GM18498 (cell line): Measurements from ENCODE around the gene THRB.
"Not testable (repeated sequence)": the region's sequence is repeated elsewhere in the genome, so short reads cannot be mapped to it uniquely, and the experiment has no call there.

ENCODE experiments used
- ATAC-seq: cut with Tn5 transposase; IDR thresholded peaks from one replicate; pipeline ENCODE4 v1.9.1; 2021; ENCODE audit warnings: mild to moderate bottlenecking, moderate library complexity; ENCODE audit not compliant: unreplicated experiment

Gene THRB

DNA sequence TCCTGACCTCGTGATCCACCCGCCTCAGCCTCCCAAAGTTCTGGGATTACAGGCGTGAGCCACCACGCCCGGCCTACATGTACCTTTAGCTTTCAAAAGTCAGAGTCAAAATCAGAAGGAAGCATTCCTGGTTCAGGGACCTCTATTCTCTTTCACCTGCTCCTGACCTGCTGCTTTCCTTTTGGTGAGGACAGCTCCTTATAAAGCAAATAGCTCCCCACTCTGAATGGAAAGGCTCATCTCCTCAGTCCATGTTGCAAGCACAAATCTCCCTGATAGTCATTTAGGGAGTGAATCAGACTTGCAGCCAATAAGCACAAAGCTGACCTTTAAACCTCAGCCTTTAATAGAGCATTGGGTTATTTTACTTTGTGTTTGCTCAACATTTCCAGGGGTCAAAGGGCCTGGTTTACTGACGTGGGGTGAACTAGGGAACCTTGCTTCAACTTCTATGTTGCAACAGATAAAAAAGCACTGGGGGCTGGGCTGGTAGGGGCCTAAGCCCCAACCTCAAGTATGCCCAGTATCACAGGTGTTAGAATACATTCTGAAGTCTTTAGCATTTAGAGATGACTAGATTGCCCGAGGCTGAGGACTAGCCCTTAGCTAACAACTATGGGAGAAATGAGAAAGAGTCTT, 43.1 kb downstream of the THRB start:
- no peak for ATAC-seq

DNA sequence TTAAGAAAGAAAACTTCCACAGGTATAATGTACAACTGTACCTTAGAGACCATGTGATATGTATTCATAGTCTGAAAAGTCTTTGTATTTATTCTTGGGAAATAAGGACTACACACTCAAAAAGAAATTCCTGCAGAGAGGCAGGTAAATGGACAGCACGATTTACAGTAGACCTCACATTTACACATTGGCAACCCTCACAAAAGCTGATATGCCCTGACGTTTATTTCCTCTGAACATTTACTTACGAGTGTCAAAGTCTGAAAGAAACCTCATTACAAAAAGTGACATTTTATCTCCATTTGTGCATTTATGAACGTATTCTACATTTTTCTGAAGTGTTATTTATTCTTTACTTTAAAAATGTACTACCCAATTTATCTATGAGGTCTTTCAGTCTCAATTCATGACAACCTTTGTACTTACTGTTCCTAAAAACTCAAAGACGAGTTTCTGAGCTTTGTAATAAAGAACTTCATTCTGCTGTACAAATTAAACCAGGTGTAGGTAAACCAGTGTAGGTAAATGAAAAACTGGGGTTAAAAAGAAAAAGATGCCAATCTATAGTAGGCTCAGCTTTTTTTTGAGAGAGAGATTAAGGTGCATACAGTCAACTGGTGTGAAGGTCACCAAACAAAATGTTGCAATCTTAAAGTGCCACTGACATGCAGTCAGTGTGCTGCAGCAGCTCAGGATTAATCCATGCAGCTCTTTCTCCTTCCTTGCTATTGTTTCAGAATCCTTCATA, 44.3 kb downstream of the THRB start:
- no peak for ATAC-seq

DNA sequence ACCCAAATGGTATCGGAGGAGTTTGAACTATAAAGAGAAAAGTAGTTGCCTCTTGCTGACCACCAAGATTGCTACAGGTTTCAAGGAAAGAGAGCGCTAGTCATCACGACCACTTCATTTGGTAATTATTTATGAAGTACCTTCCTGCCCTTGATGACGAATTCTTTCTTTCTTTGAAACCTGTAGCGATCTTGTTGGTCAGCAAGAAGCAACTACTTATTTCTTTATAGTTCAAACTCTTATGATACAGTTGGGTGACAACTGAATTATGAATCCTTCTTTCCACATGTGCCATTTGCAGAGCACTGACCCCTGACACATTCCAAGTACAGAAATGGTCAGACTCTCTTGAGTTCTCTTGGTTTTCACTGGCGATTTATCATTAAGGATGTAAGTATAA, 46.8 kb downstream of the THRB start:
- ATAC-seq: no peak

DNA sequence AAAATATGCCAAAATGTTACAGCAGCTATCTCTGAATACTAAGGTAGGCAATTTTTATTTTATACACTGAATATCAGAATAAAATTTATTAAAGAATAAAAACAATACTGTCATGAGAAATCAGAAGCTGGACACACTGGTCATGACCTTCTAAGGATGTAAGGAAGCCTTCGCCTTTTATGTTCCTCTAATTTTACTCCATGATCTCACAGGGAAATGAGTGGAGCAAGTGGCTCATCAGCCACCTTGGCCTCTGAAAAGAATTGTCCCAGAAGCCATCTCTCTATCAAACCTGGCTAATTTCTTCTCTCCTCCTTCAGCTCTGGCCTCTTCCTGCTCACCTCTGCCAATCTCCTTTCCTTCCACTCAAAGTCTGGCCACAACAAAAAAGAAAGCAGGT, 48.6 kb downstream of the THRB start:
- no peak for ATAC-seq

DNA sequence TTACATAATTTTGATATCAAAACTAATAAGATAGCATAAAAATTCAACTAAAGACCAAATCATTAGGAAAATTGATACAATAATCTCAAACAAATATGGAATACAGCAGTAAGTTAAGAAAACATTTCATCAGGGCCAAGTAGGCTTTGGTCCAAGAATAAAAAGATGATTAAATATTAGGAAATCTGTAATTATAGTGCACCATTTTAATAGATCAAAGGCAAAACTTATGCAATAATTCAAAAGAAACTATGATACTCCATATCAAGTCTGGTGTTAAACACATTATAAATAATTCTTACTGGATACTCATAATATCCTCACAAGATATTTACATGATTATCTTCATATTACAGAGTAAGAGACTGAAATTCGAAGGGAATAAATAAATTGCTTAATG, 51.2 kb downstream of the THRB start:
- ATAC-seq: no peak

DNA sequence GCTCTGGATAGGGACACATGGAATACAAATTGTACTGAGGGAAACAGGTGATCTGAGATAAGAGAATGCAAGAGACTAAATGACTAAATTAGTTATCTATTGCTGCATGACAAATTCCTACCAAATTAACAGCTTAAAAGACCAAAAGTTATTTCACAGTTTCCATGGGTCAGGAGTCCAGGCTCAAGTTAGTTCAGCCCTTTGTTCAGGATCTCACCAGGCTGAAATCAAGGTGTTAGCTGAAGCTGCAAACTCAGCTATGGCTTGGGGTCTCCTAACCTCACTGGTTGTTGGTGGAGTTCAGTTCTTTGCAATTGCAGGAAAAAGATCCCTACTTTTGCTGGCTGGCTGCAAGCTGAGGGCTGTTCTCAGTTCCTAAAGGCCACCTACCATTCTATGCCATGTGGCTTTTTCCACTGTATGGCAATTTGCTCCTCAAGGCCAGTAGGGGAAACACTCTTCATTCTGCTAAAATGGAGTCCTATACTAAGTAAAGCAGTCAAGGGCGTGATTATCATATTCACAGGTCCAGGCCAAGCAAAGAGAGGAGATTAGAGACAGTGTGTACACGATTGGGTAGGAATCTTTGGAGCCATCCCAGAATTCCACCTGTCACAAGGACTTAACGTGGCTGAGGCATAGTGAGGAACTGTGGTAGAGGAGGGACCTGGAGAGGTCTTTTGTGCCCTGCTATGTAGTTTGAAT, 53.7 kb downstream of the THRB start:
- no peak for ATAC-seq

DNA sequence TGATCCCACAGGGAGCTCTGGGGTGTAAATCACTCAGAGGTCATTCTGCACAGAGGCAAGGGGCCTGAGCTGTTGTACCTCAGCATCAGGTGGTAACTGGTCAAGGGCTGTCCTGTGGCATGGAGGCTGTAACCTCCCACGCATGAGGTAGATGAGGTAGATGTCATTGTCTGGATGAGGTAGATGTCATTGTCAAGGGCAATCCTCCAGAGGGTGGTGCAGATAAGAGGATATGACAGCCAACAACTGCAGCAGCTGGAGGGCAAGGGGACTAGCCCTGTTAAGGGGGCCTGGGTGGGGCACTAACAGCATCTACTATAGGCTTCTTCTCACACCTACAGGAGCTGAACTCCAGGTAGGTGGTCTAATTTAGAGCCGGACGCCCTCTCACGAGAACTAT, 55.6 kb downstream of the THRB start:
- no peak for ATAC-seq

DNA sequence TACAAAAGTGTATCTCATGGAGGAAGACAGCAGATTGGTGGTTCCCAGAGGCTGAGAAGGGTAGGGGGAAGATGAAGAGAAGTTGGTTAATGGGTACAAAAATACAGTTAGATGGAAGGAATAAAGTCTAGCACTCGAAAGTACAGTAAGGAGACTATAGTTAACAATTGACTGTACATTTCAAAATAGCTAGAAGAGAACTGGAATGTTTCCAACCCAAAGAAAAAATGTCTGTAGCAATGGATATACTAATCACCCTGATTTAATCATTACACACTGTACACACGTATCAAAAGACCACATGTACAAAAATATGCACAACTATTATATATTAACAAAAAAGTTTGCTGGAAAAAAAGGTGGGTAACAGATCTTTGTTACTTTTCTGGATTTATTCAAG, 57.3 kb downstream of the THRB start:
- no peak for ATAC-seq

DNA sequence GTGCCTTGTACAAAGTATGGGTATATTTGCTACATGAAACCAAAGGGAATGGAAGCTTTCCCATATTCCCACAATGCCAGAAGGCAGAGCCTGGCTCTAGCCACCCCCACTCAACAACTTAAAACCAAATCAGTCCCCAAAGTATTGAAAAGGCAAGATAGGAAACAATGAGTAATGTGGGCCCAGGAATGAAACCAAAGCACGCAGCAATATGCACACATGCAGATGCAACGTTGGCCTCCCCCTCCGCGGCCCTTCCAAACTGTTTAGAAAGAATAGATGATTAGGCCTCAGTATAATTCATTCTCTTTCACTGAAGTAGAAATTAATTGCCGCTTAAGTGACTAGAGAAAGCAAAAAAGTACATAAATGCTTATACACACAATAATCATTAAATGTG, 59.1 kb downstream of the THRB start:
- ATAC-seq: no peak

DNA sequence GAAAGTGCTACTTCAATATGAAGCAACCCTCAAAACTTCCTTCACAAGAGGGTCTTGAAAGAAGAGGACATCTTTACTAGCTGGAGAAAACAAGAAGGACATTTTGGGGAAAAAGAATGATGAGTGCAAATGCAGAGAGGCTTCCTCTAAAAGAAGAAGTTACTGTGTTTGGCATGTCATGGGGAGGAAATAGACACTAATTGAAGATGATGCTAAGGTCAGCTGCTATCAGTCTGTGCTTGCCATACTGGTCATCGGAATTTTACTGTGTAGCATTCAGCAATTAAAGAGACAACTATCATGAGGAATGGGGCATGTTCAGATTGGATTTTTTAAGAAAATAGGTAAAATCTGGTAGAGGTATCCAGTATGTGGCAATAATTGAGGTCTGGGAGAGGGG, 60.0 kb downstream of the THRB start:
- no peak for ATAC-seq

DNA sequence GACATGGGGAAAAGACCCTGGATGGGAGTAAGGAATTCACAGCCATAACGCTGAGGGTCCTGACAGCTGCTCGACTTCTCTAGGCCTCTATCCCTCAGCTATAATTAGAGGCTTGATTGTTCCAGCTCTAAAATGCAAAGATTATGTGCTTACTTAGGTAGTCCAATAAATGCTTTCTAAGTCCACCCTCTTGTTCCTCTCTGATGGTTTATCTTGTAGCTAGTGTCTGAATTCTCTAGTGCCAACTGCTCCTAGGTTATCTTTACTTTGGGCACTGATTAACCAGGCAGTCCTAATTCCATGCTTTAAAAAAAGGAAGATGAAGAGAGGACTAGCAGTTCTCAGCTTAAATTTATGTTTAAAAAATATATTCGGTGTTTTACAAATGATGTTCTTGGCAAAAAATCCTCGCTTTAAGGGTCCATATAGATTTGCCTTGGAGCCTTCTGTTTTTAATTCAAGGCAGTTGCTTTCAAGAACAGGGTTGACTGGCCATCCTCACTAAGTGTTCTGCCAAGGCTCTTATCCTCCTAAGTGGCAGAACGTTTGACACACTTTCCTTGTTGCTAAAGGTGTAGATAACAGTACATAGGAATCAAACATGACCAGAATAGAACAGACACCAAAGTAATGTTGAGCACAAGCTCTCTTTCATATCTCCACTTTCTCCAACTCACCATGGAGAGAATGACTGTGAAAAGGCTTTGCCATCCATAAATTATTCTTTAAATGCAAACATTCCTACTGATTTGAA, 60.6 kb downstream of the THRB start:
- no peak for ATAC-seq

DNA sequence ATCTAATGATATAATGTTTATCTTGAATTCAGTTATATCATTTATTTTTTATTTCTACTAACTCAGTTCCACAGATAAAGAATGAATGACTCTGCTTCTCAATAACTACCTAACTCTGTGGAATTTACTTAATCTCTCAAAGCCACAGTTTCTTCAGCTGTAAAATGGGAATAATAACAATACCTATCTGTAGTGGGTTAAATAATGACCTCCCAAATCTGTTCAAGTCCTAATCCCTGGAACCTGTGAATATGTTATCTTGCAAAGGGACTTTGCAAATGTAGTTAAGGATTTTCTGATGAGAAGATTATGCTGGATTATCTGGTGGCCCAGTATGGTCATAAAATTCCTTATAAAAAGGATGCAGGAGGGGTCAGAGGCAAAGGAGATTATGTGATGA, 61.7 kb downstream of the THRB start:
- no peak for ATAC-seq

DNA sequence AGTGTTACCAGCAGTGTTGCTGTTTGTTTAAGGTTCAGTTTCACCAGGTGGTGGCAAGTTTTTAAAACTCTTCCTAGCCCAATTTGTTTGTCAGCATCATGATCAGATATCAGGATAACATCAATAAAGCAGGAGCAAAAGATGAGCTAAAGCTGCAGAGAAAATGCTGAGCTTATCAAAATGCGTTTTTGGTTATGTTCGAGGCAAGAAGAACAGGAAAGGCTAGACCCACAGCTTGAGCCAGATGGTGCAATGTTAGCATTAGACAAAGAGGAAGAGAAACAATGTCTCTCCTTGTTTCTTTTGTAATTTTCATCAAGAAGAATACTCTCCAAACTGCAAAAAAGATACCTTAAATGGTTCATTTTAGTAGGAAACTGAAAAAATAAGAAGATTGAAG, 66.2 kb downstream of the THRB start:
- no peak for ATAC-seq

DNA sequence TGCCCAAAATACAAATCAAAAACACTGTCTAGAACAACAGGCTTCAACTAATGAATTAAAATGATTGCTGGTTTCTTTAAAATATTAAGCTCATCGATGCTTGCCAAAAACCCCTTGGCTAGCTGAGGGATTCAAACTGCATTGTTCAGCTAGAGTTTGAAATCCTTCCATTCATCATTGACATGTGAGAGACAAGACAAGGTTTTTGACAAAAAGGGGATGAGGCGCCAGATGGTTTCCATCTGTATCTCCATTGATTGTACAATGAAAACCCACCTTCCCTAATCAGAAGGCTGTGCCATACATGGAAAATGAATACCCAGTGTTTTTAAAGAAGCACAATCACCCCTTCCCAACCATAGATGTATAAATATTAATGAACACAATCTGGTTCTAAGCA, 67.8 kb downstream of the THRB start:
- no peak for ATAC-seq

DNA sequence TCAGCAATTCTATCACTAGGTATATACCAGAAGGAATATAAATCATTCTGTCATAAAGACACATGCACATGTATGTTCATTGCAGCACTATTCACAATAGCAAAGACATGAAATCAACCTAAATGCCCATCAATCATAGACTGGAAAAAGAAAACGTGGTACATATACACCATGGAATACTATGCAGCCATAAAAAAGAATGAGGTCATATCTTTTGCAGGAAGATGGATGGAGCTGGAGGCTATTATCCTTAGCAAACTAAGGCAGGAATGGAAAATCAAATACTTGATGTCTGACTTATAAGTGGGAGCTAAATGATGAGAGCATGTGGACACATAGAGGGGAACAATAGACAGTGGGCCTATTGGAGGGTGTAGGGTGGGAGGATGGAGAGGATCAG, 73.8 kb downstream of the THRB start:
- ATAC-seq: not testable (repeated sequence)

DNA sequence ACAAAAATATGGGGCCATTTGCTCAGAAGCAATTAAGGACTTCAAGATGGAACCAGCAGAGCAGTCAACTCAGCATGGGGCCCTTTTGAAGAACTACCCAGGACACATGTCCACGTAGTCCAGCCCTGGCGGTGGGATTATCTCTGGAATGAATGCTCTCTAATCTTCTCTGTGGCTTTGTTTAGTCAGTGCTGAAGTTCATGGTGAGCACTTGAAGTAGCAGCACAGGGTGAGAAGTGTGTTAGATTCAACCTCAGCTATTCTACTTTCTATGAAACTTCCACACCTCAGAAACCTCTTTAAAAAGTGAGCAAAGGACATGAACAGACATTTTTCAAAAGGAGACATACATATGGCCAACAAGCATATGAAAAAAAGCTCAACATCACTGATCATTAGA, 74.4 kb downstream of the THRB start:
- peak; percentile 66 for ATAC-seq

DNA sequence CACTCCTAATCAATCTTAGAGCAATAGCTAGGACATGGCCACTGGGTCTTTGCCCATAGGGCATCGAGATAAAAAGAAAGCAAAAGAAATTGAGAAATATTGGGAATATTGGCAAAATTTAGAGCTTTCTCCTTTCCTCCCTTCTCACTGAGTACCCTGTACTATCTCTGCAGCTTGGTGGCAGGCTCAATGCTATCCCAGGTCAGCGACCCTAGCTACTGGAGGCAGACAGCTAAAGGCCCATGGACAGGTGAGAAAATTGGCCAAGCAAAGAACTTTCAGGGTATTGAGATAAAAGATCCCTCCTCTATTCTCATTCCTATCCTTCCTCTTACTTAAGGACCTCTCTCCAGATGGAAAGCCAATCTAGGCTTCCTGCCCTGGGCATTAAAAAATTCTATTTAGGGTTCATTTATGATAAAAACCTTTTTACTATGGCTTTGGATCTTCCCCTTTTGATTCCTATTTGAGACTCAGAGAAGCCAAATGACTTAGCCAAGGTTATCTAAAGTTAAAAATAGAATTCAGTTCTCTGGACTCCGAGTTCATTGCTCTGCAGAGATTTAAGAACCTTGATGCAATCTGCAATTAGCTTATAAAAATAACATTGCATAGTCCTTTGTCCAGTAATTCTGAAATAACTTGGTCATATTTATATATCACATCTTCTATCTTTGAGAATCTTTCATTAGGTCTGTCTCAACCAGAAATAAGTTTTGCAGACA, 75.4 kb downstream of the THRB start:
- no peak for ATAC-seq

DNA sequence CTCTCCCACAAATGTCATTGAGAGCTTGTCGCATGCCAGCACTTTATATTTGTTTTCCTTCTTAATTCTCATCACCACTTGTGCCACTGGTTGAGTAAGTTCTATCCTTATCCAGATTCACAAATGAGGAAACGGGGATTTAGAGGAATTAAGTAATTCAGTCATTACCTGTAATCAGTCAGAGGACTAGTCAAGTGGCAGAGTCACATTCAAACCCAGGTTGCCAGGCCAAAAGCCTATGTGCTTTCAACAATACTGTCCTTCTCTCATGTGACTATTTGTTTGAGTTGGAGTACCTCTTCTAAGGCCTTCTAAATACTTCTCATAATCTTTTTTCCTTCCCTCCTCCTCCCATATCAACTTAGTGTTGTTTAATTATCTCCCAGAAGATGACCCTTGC, 76.9 kb downstream of the THRB start:
- ATAC-seq: no peak

DNA sequence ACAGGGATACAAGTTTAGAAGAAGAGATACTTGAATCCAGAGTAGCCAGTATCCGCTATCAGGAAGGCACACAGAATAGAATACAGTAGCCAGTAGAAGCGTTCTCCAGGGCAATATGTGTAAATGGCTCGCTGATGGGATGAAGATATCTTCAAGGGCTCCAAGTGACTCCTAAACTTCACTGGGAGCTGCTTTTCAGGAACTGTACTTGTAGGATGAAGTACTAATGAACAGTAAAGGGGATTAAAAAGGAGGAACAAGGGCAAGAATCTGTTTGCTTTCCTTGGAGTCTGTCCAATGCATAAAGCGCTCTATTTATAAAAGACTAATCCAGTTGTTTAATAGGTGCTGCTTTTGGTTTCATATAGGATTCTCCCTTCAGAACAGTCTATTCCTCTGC, 78.4 kb downstream of the THRB start:
- ATAC-seq: no peak

DNA sequence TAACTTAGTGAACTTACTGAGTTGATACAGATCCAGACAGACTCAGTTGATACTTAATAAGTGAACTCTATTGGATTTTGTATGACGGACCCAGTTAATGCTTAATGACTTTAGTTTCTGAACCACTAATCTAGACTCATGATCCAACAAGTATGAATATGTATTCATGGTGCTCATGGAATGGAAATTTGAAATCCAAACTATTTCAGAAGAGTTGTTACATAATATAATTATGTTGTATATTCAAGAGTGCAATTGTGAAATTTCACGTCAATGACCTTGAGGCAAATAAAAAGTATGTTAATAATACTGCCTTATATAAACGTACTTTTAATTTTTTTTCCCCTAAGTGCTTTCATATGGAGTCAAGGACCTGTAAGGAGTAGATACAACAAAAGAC, 78.8 kb downstream of the THRB start:
- no peak for ATAC-seq

DNA sequence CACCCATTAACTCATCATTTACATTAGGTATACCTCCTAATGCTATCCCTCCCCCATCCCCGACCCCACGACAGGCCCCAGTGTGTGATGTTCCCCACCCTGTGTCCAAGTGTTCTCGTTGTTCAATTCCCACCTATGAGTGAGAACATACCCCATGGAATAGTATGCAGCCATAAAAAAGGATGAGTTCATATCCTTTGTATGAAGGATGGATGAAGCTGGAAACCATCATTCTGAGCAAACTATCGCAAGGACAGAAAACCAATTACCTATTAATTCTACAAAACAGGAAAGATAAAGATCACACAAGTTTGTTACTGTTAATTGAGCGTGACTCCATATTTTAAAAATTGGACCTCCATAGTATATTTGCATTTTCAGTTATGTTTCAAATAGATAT, 81.0 kb downstream of the THRB start:
- not testable (repeated sequence) for ATAC-seq
